Spleen (tissue), 13 donors: ENCODE data around the gene FGD5. TPM values are rescaled to one million over a fixed set of nuclear protein-coding genes. Genes with fewer than 3 reads are reported as not detected.

Experiments used
- DNase-seq: peaks from one replicate; pipeline ENCODE4 v3.0.0-alpha.2; 2020
- H3K27ac ChIP-seq, 8 donors: fragments of 200-600 bp; sonication (generic) in 7 of 8; 1 replicate in 4 of 8; 2 replicates in 4 of 8; pipeline versions ENCODE4 v1.5.0 to v1.8.0; 2016 to 2021; ENCODE audit warnings: inconsistent platforms in 4 of 8, mild to moderate bottlenecking in 4 of 8, moderate library complexity in 1 of 8
- H3K27me3 ChIP-seq, 7 donors: fragments of 200-600 bp; sonication (generic) in 6 of 7; replicated peaks in 1 of 7; 1 replicate in 4 of 7; 2 replicates in 3 of 7; pipeline versions ENCODE4 v1.5.0 to v1.8.0; 2016 to 2021; ENCODE audit warnings: inconsistent platforms in 3 of 7, mild to moderate bottlenecking in 1 of 7
- H3K36me3 ChIP-seq, 6 donors: fragments of 200-600 bp; sonication (generic) in 5 of 6; 1 replicate in 4 of 6; 2 replicates in 2 of 6; pipeline versions ENCODE4 v1.5.0 to v1.8.0; 2016 to 2021; ENCODE audit warnings: inconsistent platforms in 2 of 6
- H3K4me1 ChIP-seq, 6 donors: fragments of 200-600 bp; sonication (generic) in 5 of 6; 1 replicate in 3 of 6; 2 replicates in 3 of 6; pipeline versions ENCODE4 v1.5.0 to v1.8.0; 2016 to 2021; ENCODE audit warnings: inconsistent platforms in 3 of 6
- H3K4me3 ChIP-seq, 8 donors: fragments of 200-600 bp; sonication (generic) in 7 of 8; 1 replicate in 4 of 8; 2 replicates in 4 of 8; pipeline versions ENCODE4 v1.5.0 to v1.8.0; 2016 to 2021; ENCODE audit warnings: inconsistent platforms in 4 of 8, mild to moderate bottlenecking in 4 of 8, moderate library complexity in 2 of 8
- H3K9me3 ChIP-seq, 8 donors: fragments of 200-600 bp; sonication (generic) in 7 of 8; 1 replicate in 4 of 8; 2 replicates in 4 of 8; pipeline versions ENCODE4 v1.5.0 to v1.8.0; 2016 to 2021; ENCODE audit warnings: inconsistent platforms in 4 of 8
- POLR2A ChIP-seq, 3 donors: fragments of 450-650 bp; IDR thresholded peaks; one replicate each; pipeline ENCODE4 v1.5.1; 2017; ENCODE audit warnings: antibody characterized with exemption in 3 of 3, mild to moderate bottlenecking in 1 of 3
- POLR2AphosphoS5 ChIP-seq, 3 donors: sonication (generic); formaldehyde crosslinking; IDR thresholded peaks; one replicate each; pipeline ENCODE4 v1.5.1; 2017; ENCODE audit warnings: antibody characterized with exemption in 3 of 3
- WGBS, 5 donors: extraction: QIAGEN DNeasy Blood & Tissue Kit in 3 of 5; methylation state at CpG; one replicate each; pipeline versions ENCODE4 v1.1.5 to v1.1.7; 2013 to 2018; 5-methylcytosine and 5-hydroxymethylcytosine counted together
- intact Hi-C: fragments of 100-400 bp; cut with DNase I; formaldehyde crosslinking; loops from one replicate; pipeline ENCODE4 v1.15.0; 2023; ENCODE audit warnings: low total_unique reads
- long read RNA-seq, 2 donors: transcript quantifications; one replicate each; lab custom pipeline, GENCODE V29; 2026
- polyA plus RNA-seq, 3 donors: library from polyadenylated mRNA; stranded (reverse); fragments of 200-250 nt; gene quantifications; one replicate each; pipeline ENCODE4 v1.2.1, GENCODE V29; 2013
- total RNA-seq, 7 donors: library from RNA; depleted of rRNA in 3 of 7; stranded (reverse); fragments of >200 nt in 3 of 7; fragmentation: NEBNext Ultra II Directional in 4 of 7; extraction: Animal tissue kit (Norgen Biotek cat#: 25700) in 4 of 7; gene quantifications; one replicate each; pipeline versions ENCODE4 v1.1.0 to v1.2.1, GENCODE V29; 2016 to 2021
- TF ChIP-seq, protein P1 (sequence below), 11 experiments: fragments of 200-600 bp in 7 of 11; fragments of 450-650 bp in 4 of 11; sonication (generic) in 4 of 11; IDR thresholded peaks in 8 of 11; conservative IDR thresholded peaks in 3 of 11; 1 replicate in 7 of 11; 2 replicates in 4 of 11; pipeline versions ENCODE4 v1.4.0 to v1.8.0; 2016 to 2021; ENCODE audit warnings: antibody characterized with exemption in 11 of 11, inconsistent platforms in 4 of 11, mild to moderate bottlenecking in 1 of 11
- donor health status: healthy with polysubstance abuse.
- donor health status: DM: no; HTN: no; CAD: no; lungs with moderate emphysema.
- donor health status: DM: no; HTN: no; CAD: no.
- donor health status: Bipolar disorder and iron deficiency.
- donor health status: healthy.
- donor health status: DM: no; HTN: no; CAD: no.
- donor health status: DM: yes; HTN: yes; CAD: no.

Gene FGD5, protein sequence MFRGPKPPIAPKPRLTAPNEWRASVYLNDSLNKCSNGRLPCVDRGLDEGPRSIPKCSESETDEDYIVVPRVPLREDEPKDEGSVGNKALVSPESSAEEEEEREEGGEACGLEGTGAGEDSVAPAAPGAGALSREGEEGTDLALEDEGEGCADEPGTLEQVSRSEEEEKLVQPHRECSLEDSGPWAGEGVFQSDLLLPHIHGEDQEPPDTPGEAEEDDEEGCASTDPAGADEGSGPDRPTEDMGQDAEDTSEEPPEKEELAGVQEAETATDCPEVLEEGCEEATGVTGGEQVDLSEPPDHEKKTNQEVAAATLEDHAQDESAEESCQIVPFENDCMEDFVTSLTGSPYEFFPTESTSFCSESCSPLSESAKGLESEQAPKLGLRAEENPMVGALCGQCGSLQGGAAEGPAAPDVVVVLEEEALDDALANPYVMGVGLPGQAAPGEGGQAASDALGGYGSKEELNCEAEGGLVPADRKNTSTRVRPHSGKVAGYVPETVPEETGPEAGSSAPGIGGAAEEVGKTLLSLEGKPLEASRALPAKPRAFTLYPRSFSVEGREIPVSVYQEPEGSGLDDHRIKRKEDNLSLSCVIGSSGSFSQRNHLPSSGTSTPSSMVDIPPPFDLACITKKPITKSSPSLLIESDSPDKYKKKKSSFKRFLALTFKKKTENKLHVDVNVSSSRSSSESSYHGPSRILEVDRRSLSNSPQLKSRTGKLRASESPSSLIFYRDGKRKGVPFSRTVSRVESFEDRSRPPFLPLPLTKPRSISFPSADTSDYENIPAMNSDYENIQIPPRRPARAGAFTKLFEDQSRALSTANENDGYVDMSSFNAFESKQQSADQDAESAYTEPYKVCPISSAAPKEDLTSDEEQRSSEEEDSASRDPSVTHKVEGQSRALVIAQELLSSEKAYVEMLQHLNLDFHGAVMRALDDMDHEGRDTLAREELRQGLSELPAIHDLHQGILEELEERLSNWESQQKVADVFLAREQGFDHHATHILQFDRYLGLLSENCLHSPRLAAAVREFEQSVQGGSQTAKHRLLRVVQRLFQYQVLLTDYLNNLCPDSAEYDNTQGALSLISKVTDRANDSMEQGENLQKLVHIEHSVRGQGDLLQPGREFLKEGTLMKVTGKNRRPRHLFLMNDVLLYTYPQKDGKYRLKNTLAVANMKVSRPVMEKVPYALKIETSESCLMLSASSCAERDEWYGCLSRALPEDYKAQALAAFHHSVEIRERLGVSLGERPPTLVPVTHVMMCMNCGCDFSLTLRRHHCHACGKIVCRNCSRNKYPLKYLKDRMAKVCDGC (N-terminal part only)
- total RNA-seq (100 to 1,000 TPM in 2 of 7 donors, 10 to 100 TPM in 5; 62.5 to 145 (median 68.7) TPM), polyA plus RNA-seq (10 to 100 TPM in 1 of 3 donors, 1 to 10 TPM in 2; 6.0 to 18.3 (median 6.7) TPM)
- long read RNA-seq, donor 1, full-length matches to known transcripts = 13 of 24 reads
- long read RNA-seq, donor 1, partial matches to known transcripts = 11 of 24 reads
- long read RNA-seq, donor 1, other reads (novel, unspliced or antisense) = 0 of 24 reads
- long read RNA-seq, donor 2, full-length matches to known transcripts = 4 of 4 reads
- long read RNA-seq, donor 2, partial matches to known transcripts = 0 of 4 reads
- long read RNA-seq, donor 2, other reads (novel, unspliced or antisense) = 0 of 4 reads

DNA sequence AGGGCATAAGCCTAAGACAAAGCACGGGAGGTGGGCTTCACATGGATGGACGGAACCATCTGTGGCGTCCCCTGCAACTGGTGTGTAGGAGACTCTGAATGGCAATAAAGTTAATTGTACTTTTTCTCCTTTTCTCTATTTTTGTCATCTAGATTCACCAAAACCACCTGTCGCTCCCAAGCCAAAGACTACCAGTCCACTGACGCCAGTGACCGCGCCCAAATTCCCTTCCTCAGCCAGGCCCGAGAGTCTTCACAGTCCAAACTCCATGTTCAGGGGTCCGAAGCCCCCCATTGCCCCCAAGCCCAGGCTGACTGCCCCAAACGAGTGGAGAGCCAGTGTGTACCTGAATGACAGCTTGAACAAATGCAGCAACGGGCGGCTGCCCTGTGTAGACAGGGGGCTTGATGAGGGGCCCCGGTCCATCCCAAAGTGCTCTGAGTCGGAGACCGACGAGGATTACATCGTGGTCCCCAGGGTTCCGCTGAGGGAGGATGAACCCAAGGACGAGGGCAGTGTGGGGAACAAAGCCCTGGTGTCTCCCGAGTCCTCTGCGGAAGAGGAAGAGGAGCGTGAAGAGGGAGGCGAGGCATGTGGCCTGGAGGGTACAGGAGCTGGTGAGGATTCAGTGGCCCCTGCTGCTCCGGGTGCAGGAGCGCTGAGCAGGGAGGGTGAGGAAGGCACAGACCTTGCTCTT, at the start of gene FGD5:
Gene FGD5, plus strand, starts transcription at position 159 of the 697 bp plus-strand sequence. Its CDS starts 110 bp downstream, at position 269.
- H3K9me3 ChIP-seq = no peaks in the 10 kb centered on the region
- intact Hi-C loops = no loop called here
- no peak within 1 kb of the TSS for H3K27ac ChIP-seq
- H3K36me3 ChIP-seq = peaks cover 0 to 20% (median 3%) of the 10 kb centered on the region in 6 donors
- WGBS, 5 donors = 82 to 88% (median 82%) methylated on average over 25 of the region's 25 CpGs
- H3K4me3 ChIP-seq = no peak within 1 kb of the TSS
- no peak for DNase-seq
- TF ChIP-seq POLR2A (IDR thresholded peaks at IDR 0.05) = no peak
- TF ChIP-seq POLR2AphosphoS5 (IDR thresholded peaks at IDR 0.05) = peak in 1 of 3 donors; percentile 27
- peaks cover 0 to 14% (median 0%) of the 10 kb centered on the region in 7 donors for H3K27me3 ChIP-seq
- peaks cover 0 to 67% (median 33%) of the 10 kb centered on the region in 6 donors for H3K4me1 ChIP-seq

GRCh38 chr3:14769544-14770325, 49.0 kb upstream of the FGD5 start:
- Histone ChIP-seq H3K27me3 (no peaks in the 10 kb centered on the region), H3K36me3 (no peaks in the 10 kb centered on the region), H3K9me3 (no peaks in the 10 kb centered on the region), H3K4me1 (no peaks in the 10 kb centered on the region), H3K4me3 (no peak overlapping the region), H3K27ac (no peak overlapping the region)
- TF ChIP-seq POLR2AphosphoS5 (IDR thresholded peaks at IDR 0.05) = no peak
- TF ChIP-seq, protein P1, sequence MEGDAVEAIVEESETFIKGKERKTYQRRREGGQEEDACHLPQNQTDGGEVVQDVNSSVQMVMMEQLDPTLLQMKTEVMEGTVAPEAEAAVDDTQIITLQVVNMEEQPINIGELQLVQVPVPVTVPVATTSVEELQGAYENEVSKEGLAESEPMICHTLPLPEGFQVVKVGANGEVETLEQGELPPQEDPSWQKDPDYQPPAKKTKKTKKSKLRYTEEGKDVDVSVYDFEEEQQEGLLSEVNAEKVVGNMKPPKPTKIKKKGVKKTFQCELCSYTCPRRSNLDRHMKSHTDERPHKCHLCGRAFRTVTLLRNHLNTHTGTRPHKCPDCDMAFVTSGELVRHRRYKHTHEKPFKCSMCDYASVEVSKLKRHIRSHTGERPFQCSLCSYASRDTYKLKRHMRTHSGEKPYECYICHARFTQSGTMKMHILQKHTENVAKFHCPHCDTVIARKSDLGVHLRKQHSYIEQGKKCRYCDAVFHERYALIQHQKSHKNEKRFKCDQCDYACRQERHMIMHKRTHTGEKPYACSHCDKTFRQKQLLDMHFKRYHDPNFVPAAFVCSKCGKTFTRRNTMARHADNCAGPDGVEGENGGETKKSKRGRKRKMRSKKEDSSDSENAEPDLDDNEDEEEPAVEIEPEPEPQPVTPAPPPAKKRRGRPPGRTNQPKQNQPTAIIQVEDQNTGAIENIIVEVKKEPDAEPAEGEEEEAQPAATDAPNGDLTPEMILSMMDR (IDR thresholded peaks at IDR 0.05 in 8 of 11, conservative IDR thresholded peaks at IDR 0.05 in 3 of 11) = no peak
- TF ChIP-seq POLR2A (IDR thresholded peaks at IDR 0.05) = no peak
- 86 to 95% (median 90%) methylated on average over 11 of the region's 11 CpGs for WGBS, 5 donors
- intact Hi-C loops = loop anchor here (10.0 kb wide), 1 partner anchor 95 kb away; the partner anchor contains the start of gene C3orf20
- DNase-seq = peak; percentile 51

GRCh38 chr3:14770591-14770990, 48.2 kb upstream of the FGD5 start:
- Histone ChIP-seq H3K9me3 (no peaks in the 10 kb centered on the region), H3K36me3 (no peaks in the 10 kb centered on the region), H3K27ac (no peak overlapping the region), H3K4me3 (no peak overlapping the region), H3K4me1 (no peaks in the 10 kb centered on the region), H3K27me3 (no peaks in the 10 kb centered on the region)
- peak; percentile 23 for DNase-seq
- TF ChIP-seq POLR2AphosphoS5 (IDR thresholded peaks at IDR 0.05) (no peak), POLR2A (IDR thresholded peaks at IDR 0.05) (no peak)
- WGBS, 5 donors = 85 to 95% (median 90%) methylated on average over 7 of the region's 7 CpGs
- intact Hi-C loops = loop anchor here (10.0 kb wide), 1 partner anchor 96 kb away; the partner anchor contains the start of gene C3orf20
